Kidney (tissue), 14 donors: ENCODE measurements around the gene TSPOAP1. TPM values are rescaled to one million over a fixed set of nuclear protein-coding genes. Genes with fewer than 3 reads are reported as not detected.
A peak's percentile ranks its signal among the peaks of the same experiment; 100 is the strongest.

ENCODE experiments used
- DNase-seq, 5 donors: peaks; one replicate each; pipeline ENCODE4 v3.0.0-alpha.2; 2013 to 2020
- FAIRE-seq: peaks from 2 replicates; lab custom pipeline; 2012; peaks lifted over from hg19 to GRCh38; lab: Jason Lieb, UNC
- H3K27ac ChIP-seq, 2 donors: one replicate each; pipeline ENCODE4 v1.7.0; 2013; ENCODE audit warnings: low read depth in 2 of 2, low read length in 2 of 2, inconsistent platforms in 1 of 2
- H3K27me3 ChIP-seq: one replicate; pipeline ENCODE4 v1.7.1; 2013; ENCODE audit warnings: low read length, inconsistent platforms; ENCODE audit not compliant: control insufficient read depth, insufficient read depth
- H3K36me3 ChIP-seq, 3 donors: one replicate each; pipeline versions ENCODE4 v1.7.0 to v1.7.1; 2013; ENCODE audit warnings: low read length in 3 of 3, control low read depth in 1 of 3, inconsistent platforms in 1 of 3; ENCODE audit not compliant: insufficient read depth in 3 of 3, control insufficient read depth in 2 of 3
- H3K4me1 ChIP-seq, 3 donors: one replicate each; pipeline versions ENCODE4 v1.7.0 to v1.7.1; 2013; ENCODE audit warnings: low read length in 3 of 3, inconsistent platforms in 1 of 3, low read depth in 1 of 3; ENCODE audit not compliant: control insufficient read depth in 2 of 3, insufficient read depth in 2 of 3
- H3K4me3 ChIP-seq, 3 donors: one replicate each; pipeline versions ENCODE4 v1.7.0 to v1.8.1; 2013; ENCODE audit warnings: low read length in 3 of 3, control low read depth in 1 of 3, inconsistent platforms in 1 of 3
- H3K9ac ChIP-seq, 3 donors: one replicate each; pipeline versions ENCODE4 v1.7.0 to v1.7.1; 2013; ENCODE audit warnings: low read length in 3 of 3, control low read depth in 1 of 3, inconsistent platforms in 1 of 3
- H3K9me3 ChIP-seq, 3 donors: one replicate each; pipeline versions ENCODE4 v1.7.0 to v1.7.1; 2013; ENCODE audit warnings: low read length in 3 of 3, control low read depth in 1 of 3, inconsistent platforms in 1 of 3; ENCODE audit not compliant: control insufficient read depth in 2 of 3, insufficient read depth in 1 of 3
- intact Hi-C: fragments of 100-400 bp; cut with DNase I; formaldehyde crosslinking; loops from one replicate; pipeline ENCODE4 v1.11.1; 2022
- polyA plus RNA-seq: library from polyadenylated mRNA; stranded (reverse); fragments of 350-450 nt; fragmentation: Illumina TruSeq; extraction: RNeasy Lipid Tissue Mini Kit (QIAGEN cat#74804); gene quantifications from one replicate; pipeline ENCODE4 v1.2.3, GENCODE V29; 2014; ENCODE audit warnings: low read depth, low replicate concordance; ENCODE audit not compliant: insufficient read depth
- total RNA-seq: library from RNA; stranded (reverse); fragmentation: NEBNext Ultra II Directional; extraction: Animal tissue kit (Norgen Biotek cat#: 25700); gene quantifications from one replicate; pipeline ENCODE4 v1.2.1, GENCODE V29; 2021
- TF ChIP-seq, protein P1 (sequence below): IDR thresholded peaks from 3 replicates; pipeline ENCODE4 v1.5.1; 2012; ENCODE audit warnings: mild to moderate bottlenecking, moderate library complexity, borderline replicate concordance; ENCODE audit not compliant: insufficient read depth; ENCODE audit errors: extremely low read depth
- donor health status: control.
- donor health status: control.
- donor health status: control.
- donor health status: control.
- donor health status: control.
- donor health status: DM: yes; HTN: yes; CAD: no.
- donor health status: Normal renal cell carcinoma (clear cell type).

The TSPOAP1 gene
- total and polyA plus RNA-seq, 2 donors from 2014 or later: 12.5 to 30.6 TPM

DNA sequence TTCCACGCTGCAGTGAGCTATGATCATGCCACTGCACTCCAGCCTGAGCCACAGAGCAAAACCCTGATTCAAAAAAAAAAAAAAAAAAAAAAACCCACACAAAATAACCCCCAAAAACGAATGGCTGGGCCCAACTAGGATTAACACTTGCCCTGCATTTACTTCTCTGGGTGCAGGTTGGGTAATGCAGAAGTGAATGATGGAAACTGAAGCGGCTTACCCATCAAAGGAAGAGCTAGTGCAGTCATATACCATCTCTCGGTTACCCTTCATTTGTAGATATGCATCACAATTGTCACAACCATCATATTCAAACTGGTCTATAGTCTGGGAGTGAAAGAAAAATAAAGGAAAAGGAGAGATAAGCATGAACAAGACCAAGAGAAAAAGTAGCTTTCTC, 22.6 kb upstream of the TSPOAP1 start:
- Histone ChIP-seq H3K4me1 (peaks cover 0 to 11% (median 9%) of the 10 kb centered on the region in 3 donors), H3K4me3 (peak overlapping the region; percentile 97 to 100 (median 100)), H3K27me3 (no peaks in the 10 kb centered on the region), H3K9me3 (no peaks in the 10 kb centered on the region), H3K9ac (peak overlapping the region; percentile 90 to 99 (median 95)), H3K27ac (no peak overlapping the region), H3K36me3 (peaks cover 14 to 36% (median 36%) of the 10 kb centered on the region in 3 donors)
- TF ChIP-seq, protein P1, sequence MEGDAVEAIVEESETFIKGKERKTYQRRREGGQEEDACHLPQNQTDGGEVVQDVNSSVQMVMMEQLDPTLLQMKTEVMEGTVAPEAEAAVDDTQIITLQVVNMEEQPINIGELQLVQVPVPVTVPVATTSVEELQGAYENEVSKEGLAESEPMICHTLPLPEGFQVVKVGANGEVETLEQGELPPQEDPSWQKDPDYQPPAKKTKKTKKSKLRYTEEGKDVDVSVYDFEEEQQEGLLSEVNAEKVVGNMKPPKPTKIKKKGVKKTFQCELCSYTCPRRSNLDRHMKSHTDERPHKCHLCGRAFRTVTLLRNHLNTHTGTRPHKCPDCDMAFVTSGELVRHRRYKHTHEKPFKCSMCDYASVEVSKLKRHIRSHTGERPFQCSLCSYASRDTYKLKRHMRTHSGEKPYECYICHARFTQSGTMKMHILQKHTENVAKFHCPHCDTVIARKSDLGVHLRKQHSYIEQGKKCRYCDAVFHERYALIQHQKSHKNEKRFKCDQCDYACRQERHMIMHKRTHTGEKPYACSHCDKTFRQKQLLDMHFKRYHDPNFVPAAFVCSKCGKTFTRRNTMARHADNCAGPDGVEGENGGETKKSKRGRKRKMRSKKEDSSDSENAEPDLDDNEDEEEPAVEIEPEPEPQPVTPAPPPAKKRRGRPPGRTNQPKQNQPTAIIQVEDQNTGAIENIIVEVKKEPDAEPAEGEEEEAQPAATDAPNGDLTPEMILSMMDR: no peak
- DNase-seq (no peak), FAIRE-seq (no peak)
- intact Hi-C loops: no loop called here

DNA sequence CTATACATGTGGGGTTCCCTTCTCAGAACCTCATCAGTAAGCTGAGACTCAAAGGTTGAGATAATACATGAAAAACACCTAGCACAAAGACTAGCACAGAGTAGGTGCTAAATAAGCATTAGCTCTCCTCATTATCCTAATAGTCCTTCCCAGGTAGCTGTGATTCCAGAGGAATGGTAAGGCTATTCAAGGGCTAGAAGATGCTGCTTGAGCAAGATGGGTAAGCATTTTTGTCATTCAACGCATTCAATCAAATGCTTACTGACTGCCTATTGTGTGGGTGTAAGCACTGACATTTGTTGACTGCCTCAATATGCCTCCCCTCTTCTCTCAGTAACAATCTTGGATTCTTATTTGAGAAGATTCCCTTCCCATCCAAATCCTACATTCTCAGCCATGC, 19.4 kb upstream of the TSPOAP1 start:
- no peaks in the 10 kb centered on the region for H3K27me3 ChIP-seq
- FAIRE-seq (no peak), DNase-seq (no peak)

DNA sequence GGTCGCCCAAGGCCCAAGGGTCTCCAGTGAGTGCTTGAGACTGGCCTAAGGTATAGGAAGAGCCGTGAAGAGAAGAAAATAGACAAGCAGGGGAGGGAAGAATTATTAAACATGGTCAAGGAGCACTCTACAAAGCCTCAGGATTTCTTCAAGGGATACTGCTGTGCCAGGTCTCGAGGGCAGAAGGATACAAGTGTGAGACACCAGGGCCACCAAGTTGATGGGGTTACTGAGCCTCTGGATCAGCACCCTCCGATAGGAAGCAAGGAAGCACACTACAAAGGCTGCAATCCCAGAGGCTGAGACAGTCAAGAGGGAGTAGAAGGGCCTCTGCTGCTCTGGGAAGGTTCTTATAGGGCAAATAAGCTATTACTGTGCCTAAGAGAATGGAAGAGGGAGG, 16.9 kb upstream of the TSPOAP1 start:
- Histone ChIP-seq H3K4me1 (peaks cover 0 to 2% (median 0%) of the 10 kb centered on the region in 3 donors), H3K9me3 (no peaks in the 10 kb centered on the region), H3K27me3 (no peaks in the 10 kb centered on the region), H3K27ac (no peak overlapping the region), H3K9ac (no peak overlapping the region), H3K36me3 (peaks cover 14 to 53% (median 52%) of the 10 kb centered on the region in 3 donors), H3K4me3 (no peak overlapping the region)
- FAIRE-seq: no peak
- TF ChIP-seq, protein P1: no peak
- intact Hi-C loops: no loop called here
- no peak for DNase-seq

More for the DNA sequence above, 19.4 kb upstream of the TSPOAP1 start:
- Histone ChIP-seq H3K4me3 (no peak overlapping the region), H3K27ac (no peak overlapping the region), H3K4me1 (peaks cover 0 to 9% (median 9%) of the 10 kb centered on the region in 3 donors), H3K9me3 (no peaks in the 10 kb centered on the region), H3K36me3 (peaks cover 14 to 53% (median 52%) of the 10 kb centered on the region in 3 donors), H3K9ac (no peak overlapping the region)
- intact Hi-C loops: no loop called here
- TF ChIP-seq, protein P1: no peak

DNA sequence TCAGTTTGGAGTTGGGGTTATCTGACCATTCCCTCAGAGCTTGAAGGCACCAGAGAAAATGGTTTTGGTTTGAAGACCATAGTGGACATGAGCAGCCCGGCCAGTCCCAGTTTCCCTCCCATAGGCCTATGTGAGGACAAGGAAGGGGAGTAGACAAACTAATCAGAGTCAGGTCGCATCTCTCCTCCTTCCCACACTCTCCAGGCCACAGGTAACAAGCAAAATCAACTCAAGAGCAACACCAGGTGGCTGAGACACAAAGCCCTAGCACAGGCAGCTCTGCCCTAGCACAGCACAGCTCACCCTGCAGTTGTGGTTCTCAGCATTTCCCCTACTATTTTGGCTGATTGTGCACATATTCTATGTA, 16.2 kb upstream of the TSPOAP1 start:
- Histone ChIP-seq H3K4me1 (peaks cover 0 to 2% (median 0%) of the 10 kb centered on the region in 3 donors), H3K9ac (no peak overlapping the region), H3K9me3 (no peaks in the 10 kb centered on the region), H3K27me3 (no peaks in the 10 kb centered on the region), H3K36me3 (peaks cover 14 to 52% (median 52%) of the 10 kb centered on the region in 3 donors), H3K27ac (no peak overlapping the region), H3K4me3 (no peak overlapping the region)
- DNase-seq (no peak), FAIRE-seq (no peak)
- intact Hi-C loops: no loop called here
- TF ChIP-seq, protein P1: peak; percentile 3
